Stimulated activated CD8-positive, alpha-beta memory T cell treated with anti-CD3 and anti-CD28 coated beads, Interleukin-7, amount 100 ng/mL, for 4 hours (primary cell): Measurements from ENCODE around the gene TSPAN6.

Source experiments
- DNase-seq, 2 donors: peaks; one replicate each; pipeline ENCODE4 v3.0.0-alpha.2; 2020; ENCODE audit warnings: low read depth in 2 of 2

The TSPAN6 gene

GRCh38 chrX:100584611-100585010 lies 52.0 kb downstream of the TSPAN6 start, which contains the start of gene TNMD:
TSS of gene TNMD (plus strand) at chrX:100584936. CDS start at chrX:100585019, 83 bp downstream.
- no peak for DNase-seq
